ENCODE measurements around the gene CDH24.

Gene CDH24

DNA sequence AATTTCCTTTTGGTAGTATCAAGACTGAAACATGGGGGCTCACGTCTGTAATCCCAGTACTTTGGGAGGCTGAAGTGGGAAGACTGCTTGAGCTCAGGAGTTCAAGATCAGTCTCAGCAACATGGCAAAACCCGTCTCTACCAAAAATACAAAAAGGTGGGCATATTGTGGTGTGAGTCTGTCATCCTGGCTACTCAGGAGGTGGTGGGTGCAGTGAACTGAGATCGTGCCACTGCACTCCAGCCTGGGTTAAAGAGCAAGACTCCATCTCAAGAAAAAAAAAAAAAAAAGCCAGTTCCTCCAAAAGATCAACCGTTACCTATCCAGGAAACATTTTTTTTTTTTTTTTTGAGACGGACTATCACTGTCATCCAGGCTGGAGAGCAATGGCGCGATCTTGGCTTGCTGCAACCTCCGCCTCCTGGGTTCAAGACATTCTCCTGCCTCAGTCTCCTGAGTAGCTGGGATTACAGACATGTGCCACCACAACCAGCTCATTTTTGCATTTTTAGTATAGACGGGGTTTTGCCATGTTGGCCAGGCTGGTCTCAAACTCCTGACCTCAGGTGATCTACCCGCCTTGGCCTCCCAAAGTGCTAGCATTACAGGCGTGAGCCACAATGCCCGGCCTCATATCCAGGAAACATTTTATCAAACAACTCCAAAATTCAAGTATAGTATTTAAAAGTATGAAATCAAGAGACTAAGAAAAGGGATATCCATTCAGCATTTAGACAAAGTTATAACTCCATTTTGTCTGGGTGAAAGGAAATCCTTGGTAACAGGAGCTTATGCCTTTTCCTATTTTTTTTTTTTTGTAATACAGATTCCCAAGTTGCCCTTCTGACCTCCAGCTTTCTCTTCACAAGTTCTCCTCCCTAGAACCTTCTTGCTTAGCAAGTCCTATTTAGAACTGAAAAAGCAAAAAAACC is 34.2 kb upstream of the CDH24 start:
- no peak for DNase-seq (ENCODE audit: low read depth)

DNA sequence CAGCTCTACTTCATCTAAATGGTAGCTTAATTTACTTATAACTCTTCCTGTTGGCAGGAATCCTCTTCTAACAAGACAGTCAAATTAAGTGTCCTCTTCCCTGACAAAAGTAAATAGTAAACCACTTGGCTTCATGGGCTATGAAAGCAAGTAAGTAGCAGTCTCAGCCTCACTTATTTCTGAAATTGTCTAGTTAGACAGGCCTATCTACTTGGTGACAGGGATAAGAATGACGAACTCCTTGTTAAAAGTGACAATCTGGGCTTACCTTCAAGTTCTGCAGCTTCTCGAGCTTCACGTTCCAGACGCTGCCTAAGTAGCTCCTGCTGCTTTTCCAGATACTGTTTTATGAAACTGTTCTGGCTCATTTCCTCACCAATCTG is 32.9 kb upstream of the CDH24 start:
- no peak for DNase-seq (ENCODE audit: low read depth)

DNA sequence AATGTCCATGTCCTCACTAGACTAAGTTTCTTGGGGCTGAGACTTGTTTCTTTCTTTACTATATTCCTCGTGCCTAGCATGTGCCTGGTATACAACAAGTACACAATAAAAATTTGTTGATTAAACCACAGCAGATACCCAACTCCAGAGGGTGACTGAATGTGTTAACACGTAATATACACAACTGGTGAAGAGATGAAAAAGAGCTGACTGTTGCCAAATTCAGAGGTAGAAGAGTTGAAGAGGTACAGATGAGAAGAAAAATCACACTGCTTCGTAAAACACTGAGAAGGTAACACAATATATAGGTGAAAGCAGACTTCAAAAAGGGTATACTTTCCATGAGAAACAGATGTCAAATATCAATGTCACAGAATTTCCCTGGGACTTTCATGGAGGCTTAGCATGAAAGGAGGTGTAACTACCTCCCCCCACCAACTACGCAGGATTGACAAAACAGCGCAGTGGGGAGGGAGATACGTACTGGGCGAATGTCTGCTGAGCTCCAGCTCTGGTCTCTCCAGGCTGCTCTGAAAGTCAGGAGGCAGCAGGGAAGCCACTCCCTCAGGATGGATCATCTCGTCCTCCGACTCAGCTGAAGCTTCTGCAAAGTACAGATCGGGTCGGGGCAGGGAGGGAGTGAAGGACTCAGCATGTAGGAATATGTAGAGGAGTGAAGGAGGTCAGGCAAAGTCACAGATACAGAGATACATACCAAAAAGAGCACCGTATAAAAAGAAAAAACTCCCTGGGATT is 32.4 kb upstream of the CDH24 start:
- no peak for DNase-seq (ENCODE audit: low read depth)

DNA sequence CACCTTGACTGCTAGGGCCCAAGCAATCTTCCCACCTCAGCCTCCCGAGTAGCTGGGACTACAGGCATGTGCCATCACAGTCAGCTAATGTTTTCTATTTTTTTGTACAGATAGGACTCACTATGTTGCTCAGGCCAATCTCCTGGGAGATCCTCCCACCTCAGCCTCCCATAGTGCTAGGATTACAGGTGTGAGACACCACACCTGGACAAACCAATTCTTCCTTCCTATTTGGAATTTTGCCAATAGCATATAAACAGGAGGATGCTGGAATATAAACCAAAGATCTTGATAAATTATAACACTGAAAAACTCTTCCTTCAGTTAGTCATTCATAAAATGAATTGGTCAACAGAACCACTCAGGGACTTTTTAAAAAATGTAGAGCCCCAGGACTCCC is 29.2 kb upstream of the CDH24 start:
- DNase-seq (ENCODE audit: low read depth), result no peak

DNA sequence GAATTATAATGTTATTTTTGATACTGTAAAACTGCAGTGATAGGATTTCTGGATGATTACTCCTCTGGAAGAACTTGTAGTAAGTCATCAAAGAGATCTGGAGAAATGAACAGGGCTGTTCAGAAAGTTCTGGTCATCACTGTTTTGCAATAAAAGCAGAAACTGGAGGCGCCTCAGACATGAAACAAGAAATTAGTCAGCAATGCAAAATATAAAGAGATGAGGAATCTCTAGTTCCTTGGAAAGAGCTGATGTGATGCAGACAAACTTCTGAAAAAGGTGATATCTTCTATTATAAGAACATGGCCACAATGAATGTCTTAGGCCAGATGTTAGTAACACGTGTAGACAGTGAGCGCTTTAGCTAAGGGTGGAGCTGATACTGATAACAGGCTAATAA is 28.1 kb upstream of the CDH24 start:
- no peak for DNase-seq (ENCODE audit: low read depth)

DNA sequence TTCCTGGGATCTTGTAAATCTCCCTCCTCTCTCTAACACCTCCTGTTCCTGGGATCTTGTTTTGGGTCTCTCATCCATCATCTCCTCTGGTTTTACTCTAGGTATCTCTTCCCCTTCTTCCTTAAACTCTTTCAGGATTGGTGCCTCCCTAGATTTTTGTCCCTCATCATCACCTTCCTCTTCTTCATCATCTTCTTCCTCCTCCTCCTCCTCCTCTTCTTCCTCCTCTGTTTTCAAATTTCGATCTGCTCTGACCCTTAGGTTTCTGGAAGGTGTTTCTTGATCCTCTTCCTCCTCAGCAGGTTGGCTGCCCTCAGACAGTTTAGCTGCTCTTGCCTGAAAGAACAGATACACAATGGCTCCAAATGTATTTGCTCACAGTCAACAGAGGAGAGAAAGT is 23.2 kb upstream of the CDH24 start:
- DNase-seq (ENCODE audit: low read depth), result no peak

DNA sequence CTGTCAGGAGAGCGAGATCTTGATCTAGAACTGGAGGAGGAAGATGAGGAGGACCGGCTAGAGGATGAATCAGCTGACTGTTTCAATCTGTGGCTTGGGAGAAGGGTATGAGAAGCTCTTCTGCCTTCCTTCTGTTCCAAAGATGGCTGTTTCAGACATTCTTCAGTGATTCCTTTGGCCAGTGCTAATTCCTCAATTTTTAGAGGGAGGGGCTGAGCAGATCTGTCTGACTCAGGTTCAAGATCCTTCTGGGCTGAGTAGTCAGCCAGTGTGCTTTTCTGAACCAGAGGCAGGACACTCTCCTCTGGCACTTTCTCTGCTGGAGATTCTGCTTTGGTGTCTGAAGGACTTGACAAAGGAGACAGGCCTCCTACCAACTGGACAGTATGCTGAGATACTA is 22.4 kb upstream of the CDH24 start:
- no peak for DNase-seq (ENCODE audit: low read depth)

DNA sequence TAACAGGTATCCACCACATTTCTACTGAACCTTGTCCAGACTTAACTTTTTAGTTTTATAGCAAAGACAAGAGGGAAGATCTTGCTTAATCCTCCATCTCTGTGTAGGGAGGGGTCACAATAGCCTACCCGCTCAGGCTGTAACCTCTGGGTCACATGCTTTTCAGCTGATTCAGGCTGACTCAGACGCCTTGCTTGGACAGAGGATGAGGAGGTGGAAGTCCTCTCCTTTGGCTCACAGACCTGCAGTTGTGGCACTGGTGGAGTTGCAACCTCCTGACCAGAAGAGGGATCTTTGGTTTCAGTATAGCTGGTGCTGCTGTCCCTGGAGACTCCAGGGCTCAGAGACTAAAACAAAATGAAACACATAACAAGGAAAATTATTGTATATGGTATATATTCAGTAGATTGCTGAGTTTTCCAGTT is 21.4 kb upstream of the CDH24 start:
- no peak for DNase-seq (ENCODE audit: low read depth)

DNA sequence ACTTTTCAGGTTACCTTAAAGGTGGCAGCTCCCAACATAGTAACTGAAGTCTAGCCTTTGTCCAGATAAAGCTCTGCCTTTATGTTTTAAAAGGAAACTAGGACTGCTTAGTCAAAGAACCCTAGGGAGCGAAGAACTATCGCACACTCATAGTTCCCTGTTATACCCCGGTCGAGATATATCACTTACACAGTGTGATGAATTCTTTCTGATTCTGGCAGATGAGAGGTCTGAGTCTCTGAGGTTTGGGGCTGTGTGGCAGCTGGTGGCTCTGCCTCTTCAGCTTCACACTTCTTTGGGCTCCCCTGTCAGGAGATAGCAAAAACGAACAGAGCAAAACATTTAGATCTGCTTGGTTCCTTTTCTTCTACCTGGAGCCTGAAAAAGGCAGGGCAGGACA is 20.6 kb upstream of the CDH24 start:
- no peak for DNase-seq (ENCODE audit: low read depth)

DNA sequence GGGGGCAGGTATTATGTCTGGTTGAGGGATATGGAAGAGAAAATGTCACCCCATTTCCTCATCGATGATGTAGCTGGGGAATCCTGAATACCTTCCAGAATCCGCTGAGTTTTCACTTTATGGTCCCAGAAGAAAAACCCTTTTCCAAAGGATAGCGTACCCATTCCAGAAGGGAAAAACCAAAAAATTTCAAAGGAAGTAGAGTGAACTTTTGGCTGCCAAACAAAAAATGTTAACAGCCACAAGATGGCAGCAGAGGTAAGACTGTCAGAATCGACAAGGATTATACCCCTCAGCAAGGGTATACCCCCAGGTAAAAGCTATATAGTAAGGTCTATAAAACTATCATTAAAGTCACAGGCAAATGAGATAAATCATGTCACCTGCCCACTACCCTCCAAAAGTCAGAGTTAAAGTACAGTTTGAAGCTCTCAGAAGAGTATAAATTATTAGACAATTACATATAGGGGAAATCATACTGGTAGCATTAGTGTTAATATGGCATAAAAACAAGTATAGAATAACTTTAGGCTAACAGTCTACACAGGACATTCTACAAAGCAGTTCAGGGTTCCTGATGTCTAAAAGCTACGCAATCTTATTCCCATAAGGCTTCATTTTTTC is 19.6 kb upstream of the CDH24 start:
- DNase-seq (ENCODE audit: low read depth), result no peak

DNA sequence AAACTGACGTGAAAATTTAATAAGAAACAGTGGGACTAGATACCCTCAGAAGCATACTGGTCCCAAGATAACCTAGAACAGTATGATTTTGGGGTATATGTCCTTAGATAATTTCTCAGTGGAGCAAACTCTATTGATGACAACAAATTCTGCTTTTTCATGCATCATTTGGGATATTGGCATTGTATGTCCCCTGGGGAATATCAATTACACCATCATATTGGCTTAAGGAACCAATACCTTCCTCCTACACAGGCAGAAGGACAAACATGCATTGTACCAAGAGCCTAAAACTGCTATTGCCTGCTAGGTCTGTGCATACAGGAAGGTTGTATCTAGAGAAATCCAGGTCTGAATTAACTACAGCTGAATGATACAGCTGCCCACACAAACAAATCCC is 17.6 kb upstream of the CDH24 start:
- no peak for DNase-seq (ENCODE audit: low read depth)

DNA sequence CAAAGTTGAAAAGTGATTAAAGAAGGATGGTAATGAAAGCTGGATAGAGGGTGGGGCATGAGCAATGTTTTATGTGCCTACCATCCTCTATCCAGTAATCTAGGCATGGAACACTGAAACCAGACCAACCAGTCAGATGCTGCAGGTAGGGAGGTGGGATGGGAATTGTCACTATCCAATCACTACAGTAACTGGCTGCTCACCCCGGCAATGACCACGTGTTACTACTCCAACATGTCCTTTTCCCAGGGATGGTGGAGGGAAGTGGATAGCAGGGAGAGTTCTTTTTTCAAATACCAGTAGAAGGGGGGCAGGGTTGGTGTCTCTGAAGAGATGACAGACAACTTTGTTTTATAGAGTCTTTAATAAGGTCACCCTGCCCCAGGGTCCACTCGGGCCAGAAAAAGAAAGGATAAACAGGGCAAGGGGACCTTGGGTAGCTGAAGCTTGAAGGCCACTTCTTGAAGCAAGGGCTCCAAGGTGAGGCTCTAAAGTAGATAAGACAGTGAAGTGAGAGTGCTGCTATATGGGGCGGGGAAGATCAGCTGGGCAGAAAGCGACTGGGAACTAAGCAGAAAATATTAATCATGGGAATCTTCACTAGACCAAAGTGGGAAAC is 14.7 kb upstream of the CDH24 start:
- no peak for DNase-seq (ENCODE audit: low read depth)

DNA sequence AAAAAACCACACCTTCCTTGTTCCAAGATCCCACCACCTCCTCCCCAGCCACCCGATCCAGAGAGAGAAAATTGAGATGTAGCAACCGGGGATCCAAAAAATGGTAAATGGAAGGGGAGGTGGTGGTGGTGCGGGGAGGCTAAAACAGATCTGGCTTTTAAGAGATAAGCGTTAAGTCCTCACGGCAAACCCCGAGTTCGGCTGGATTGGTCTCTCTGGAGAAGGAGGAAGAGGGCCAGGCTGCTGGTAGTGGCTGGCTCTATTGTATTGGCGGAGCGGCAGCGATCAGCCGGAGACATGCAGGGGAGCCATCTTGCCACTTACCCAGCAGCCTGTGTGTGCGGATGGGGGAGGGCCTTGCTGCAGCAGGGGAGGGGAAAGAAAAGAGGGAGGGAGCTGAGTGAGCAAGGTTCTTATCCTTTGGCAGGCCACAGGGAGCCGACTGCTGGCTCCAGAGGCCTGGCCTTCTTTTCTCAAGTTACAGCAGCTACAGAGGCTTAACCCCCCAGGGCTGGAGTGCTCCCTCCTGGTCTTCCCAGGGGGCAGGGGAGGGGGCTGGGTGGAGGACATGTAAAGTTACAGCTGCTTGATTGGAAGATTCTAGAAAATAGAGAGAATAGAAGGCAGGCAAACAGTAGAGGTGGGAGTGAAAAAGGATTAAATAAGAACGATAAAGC is 14.1 kb upstream of the CDH24 start:
- DNase-seq (ENCODE audit: low read depth), result peak; percentile 59

DNA sequence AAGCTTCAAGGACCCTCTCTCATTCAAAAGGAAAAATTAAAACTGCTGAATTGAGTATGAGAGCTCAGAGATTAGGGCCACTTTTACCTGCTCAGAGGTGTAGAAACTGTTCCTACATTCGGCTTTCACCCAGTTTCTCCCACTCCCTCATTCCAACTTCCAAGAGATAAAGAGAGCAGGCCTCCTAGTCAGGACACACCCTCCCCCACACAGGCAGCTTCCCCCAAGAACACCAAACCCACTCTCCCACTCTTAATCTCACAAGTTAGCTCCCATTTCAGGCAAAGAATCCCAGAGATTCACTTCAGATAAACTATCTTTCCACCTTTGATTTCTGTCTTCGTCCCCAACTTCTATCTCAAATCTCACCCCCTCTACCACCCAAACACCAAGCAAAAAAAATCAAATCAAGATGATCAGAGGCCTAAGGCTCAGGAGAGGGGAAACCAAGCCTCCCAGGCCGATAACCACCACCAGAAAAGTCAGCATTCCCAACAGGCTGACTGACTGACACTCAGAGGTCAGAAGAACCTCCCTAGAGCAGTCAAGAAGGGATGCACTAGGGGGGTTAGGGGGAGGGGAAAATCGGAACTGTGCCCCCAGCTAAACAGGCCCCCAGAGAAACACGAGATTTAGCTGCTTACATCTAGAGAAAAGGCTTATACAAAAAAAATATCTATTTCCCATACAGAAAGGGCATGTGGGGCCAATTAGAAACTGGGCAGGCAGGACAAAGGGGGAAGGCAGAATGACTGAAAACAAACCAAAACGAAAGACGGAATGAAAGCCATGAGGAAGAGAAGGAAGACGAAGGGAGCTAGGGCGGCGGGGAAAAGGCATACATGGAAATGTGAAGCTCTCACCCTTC is 13.2 kb upstream of the CDH24 start:
- DNase-seq (ENCODE audit: low read depth), result no peak

DNA sequence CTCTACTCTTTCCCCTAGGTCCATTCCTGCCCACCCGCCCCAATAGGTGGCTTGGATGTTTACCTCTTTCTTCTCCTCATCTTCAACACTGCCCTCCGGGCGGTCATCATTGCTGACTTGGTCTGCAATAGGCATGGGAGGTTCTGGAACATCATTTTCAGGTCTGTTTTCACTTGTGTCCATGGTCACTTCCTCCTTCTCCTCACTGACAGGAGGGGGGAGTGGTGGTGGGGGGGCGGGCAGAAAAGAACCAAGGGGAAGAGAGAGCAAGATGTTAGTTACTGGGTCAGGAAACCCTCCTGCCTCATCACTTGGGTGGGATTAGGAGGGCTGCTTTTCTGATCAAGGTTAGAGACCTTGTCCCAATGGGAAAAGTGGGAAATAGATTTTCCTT is 12.1 kb upstream of the CDH24 start:
- no peak for DNase-seq (ENCODE audit: low read depth)

DNA sequence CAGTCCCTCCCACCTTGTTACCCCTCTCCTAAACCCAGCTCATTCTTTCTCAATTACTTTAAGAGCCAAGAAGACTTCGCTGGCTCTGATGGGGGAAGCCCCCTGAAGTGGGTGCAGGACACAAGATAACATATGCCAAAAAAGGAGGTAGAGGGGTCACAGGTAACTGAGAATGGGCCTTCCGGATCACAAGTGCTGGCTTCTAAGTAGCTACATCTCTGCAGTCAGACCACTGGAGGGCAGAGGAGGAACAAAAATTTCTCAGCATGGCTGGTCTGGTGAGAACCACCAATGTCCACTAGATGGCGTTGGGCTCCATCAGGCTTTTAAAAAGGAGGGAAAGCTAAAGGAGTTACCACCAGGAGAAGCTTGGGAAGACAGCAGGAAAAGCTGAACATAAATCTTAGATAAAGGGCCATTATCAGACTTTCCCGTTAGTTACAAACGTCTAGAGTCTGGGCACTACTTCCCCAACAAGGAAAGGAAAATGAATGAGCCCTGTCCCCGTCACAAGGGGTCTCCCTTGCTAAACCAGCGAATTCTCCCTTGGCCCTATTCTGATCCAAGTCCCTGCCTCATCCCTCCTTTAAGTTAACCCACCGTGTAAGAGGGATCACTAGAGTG is 11.6 kb upstream of the CDH24 start:
- peak; percentile 51 for DNase-seq (ENCODE audit: low read depth)

DNA sequence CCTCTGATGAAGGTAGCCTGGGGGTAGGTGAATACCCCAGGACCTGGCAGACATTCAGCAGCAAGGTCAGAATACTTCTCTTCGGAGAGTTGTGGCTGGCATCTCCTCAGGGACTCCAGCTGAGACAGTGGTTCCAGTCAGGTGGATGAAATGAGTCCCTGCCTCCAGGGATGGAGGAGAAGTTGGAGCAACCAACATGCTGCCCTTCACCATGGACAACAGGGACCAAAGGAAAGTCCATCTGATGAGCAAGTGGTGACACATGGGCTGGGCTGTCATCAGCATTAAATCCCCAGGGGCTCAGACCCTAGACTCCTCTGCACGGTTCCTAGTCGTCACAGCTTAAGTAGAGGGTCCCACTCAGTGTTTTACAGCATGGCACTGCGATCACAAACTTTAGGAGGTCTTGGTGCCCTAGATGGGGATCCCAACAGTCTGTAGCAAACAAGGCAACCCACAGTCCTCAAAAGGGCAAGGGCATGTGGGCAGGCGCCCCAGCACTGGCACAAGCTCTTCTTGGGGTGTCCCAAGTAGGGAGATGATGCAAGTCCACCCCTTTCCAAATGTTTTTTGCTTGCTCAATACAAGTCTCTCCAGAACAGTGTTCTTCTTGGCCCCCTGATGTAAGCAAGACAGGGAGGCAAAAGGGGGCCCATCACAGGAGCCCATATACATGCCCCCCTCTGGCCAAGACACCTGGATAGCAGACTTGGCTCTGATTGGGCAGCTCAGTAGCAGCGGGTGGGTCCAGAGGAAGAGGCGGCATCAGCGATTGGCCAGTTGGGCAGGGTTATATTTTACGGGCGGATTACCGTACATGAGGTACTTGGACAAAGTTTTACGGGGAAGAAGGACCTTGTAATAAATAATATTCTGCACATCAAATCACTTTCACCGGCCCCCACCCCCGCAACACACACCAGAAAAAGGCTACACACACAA is 10.8 kb upstream of the CDH24 start:
- no peak for DNase-seq (ENCODE audit: low read depth)

DNA sequence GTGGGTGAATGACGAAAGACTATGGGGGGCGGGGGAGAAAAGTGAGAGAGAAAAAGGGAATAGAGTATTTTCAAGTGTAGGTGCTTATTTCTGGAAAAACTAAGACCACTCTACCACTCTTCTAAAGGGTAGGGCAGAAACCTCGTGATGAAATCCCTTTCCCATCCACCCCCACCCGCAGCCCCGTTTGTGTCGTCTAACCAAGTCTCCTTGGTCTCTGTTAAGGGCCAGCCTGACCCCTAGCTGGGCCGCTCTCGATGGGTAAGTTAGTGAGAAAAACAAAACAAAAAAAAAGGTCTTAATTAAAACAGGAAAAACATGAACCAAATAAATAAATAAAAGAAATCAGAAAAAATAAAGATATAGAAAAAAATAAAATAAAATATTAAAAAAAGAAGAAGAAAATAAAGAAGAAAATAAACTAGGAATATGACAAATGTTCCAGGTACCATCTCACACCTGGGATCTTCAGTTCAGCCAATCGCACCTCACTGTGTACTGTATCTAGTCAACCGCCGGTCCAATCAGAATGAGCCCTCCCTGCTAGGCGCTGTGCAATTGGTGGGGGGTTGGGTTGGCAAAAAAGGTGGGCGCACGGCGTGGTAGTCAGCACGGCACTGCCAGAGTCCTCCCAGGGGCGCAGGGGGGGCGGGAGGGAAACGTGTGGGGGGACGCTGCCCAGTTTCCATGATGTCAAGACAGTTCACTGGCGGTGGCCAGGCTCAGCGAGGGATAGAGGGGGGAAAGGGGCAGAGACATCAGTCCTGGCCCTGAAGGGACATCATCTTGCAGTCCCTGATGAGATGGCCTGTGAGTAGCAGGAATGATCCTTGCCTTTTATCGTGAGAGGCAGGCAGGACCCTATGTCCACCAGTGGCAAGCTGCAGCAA is 9.8 kb upstream of the CDH24 start:
- no peak for DNase-seq (ENCODE audit: low read depth)

All from CMK (cell line).